Measurements from ENCODE around the gene TRIM13.

GRCh38 chr13:49995625-49996101, 1.2 kb upstream of the TRIM13 start:
- no peak for TF ChIP-seq CTCF (conservative IDR thresholded peaks at IDR 0.05)
- no peak for TF ChIP-seq EZH2 (IDR thresholded peaks at IDR 0.05; ENCODE audit: low read depth)

Measured in PC-9 (cell line).